Liver (tissue), 9 donors: Measurements from ENCODE around the gene LATS2. TPM values are rescaled to one million over a fixed set of nuclear protein-coding genes. Genes with fewer than 3 reads are reported as not detected.

Source experiments
- DNase-seq: peaks from one replicate; pipeline ENCODE4 v3.0.0-alpha.2; 2017; ENCODE audit warnings: low spot score
- H3K27ac ChIP-seq, 2 donors: one replicate each; pipeline ENCODE4 v1.7.0; 2013; ENCODE audit warnings: inconsistent platforms in 2 of 2, low read length in 2 of 2, control low read depth in 1 of 2, low read depth in 1 of 2, mild to moderate bottlenecking in 1 of 2
- H3K27me3 ChIP-seq, 4 donors: one replicate each; pipeline versions ENCODE4 v1.6.1 to v1.7.0; 2013; ENCODE audit warnings: low read length in 3 of 4, inconsistent platforms in 1 of 4, mild to moderate bottlenecking in 1 of 4, moderate library complexity in 1 of 4; ENCODE audit not compliant: control insufficient read depth in 4 of 4, insufficient read depth in 4 of 4
- H3K36me3 ChIP-seq, 4 donors: one replicate each; pipeline versions ENCODE4 v1.6.1 to v1.7.0; 2013; ENCODE audit warnings: low read length in 3 of 4, mild to moderate bottlenecking in 3 of 4, low read depth in 1 of 4, moderate library complexity in 1 of 4; ENCODE audit not compliant: control insufficient read depth in 4 of 4, insufficient read depth in 3 of 4
- H3K4me1 ChIP-seq, 4 donors: one replicate each; pipeline versions ENCODE4 v1.6.1 to v1.7.0; 2013; ENCODE audit warnings: low read length in 3 of 4, mild to moderate bottlenecking in 3 of 4, moderate library complexity in 1 of 4; ENCODE audit not compliant: control insufficient read depth in 4 of 4, insufficient read depth in 4 of 4
- H3K4me3 ChIP-seq, 3 donors: one replicate each; pipeline versions ENCODE4 v1.6.1 to v1.7.0; 2013; ENCODE audit warnings: low read length in 3 of 3, control low read depth in 1 of 3, low read depth in 1 of 3, mild to moderate bottlenecking in 1 of 3
- H3K9ac ChIP-seq, 2 donors: one replicate each; pipeline ENCODE4 v1.7.0; 2013; ENCODE audit warnings: low read length in 2 of 2, mild to moderate bottlenecking in 2 of 2, moderate library complexity in 2 of 2, control low read depth in 1 of 2, low read depth in 1 of 2
- H3K9me3 ChIP-seq, 4 donors: one replicate each; pipeline versions ENCODE4 v1.6.1 to v1.7.0; 2013; ENCODE audit warnings: low read length in 3 of 4; ENCODE audit not compliant: control insufficient read depth in 4 of 4
- ATF3 ChIP-seq: IDR thresholded peaks from 2 replicates; pipeline ENCODE4 v1.6.1; 2016; ENCODE audit warnings: antibody characterized with exemption
- EGR1 ChIP-seq, 2 donors: IDR thresholded peaks; 2 replicates each; pipeline ENCODE4 v1.6.1; 2016 to 2018; ENCODE audit warnings: antibody characterized with exemption in 2 of 2, low read depth in 2 of 2
- FOXA1 ChIP-seq: IDR thresholded peaks from 2 replicates; pipeline ENCODE4 v1.6.1; 2016; ENCODE audit warnings: antibody characterized with exemption
- FOXA2 ChIP-seq: IDR thresholded peaks from 2 replicates; pipeline ENCODE4 v1.6.1; 2016; ENCODE audit warnings: antibody characterized with exemption
- GABPA ChIP-seq, 2 donors: IDR thresholded peaks in 1 of 2; conservative IDR thresholded peaks in 1 of 2; 2 replicates each; pipeline ENCODE4 v1.6.1; 2016; ENCODE audit warnings: antibody characterized with exemption in 2 of 2, mild to moderate bottlenecking in 1 of 2, moderate library complexity in 1 of 2
- HNF4A ChIP-seq, 2 donors: conservative IDR thresholded peaks; 2 replicates each; pipeline ENCODE4 v1.6.1; 2016; ENCODE audit warnings: antibody characterized with exemption in 2 of 2, mild to moderate bottlenecking in 2 of 2
- HNF4G ChIP-seq: IDR thresholded peaks from 2 replicates; pipeline ENCODE4 v1.6.1; 2016; ENCODE audit warnings: antibody characterized with exemption
- JUND ChIP-seq, 2 donors: IDR thresholded peaks; 2 replicates each; pipeline ENCODE4 v1.6.1; 2016; ENCODE audit warnings: antibody characterized with exemption in 2 of 2
- MAX ChIP-seq: IDR thresholded peaks from 2 replicates; pipeline ENCODE4 v1.6.1; 2016; ENCODE audit warnings: antibody characterized with exemption
- NR2F2 ChIP-seq: IDR thresholded peaks from 2 replicates; pipeline ENCODE4 v1.6.1; 2016; ENCODE audit warnings: antibody characterized with exemption
- RAD21 ChIP-seq, 2 donors: IDR thresholded peaks; 2 replicates each; pipeline ENCODE4 v1.6.1; 2016; ENCODE audit warnings: antibody characterized with exemption in 2 of 2, mild to moderate bottlenecking in 2 of 2
- RXRA ChIP-seq, 2 donors: IDR thresholded peaks; 2 replicates each; pipeline ENCODE4 v1.6.1; 2017 to 2018; ENCODE audit warnings: antibody characterized with exemption in 2 of 2, mild to moderate bottlenecking in 1 of 2
- SP1 ChIP-seq: IDR thresholded peaks from 2 replicates; pipeline ENCODE4 v1.6.1; 2018; ENCODE audit warnings: antibody characterized with exemption, mild to moderate bottlenecking
- TAF1 ChIP-seq: conservative IDR thresholded peaks from 2 replicates; pipeline ENCODE4 v1.6.1; 2016; ENCODE audit warnings: antibody characterized with exemption, mild to moderate bottlenecking
- YY1 ChIP-seq: IDR thresholded peaks from 2 replicates; pipeline ENCODE4 v1.6.1; 2016; ENCODE audit warnings: antibody characterized with exemption, mild to moderate bottlenecking
- ZBTB33 ChIP-seq: IDR thresholded peaks from 2 replicates; pipeline ENCODE4 v1.6.1; 2016; ENCODE audit warnings: antibody characterized with exemption
- WGBS: extraction: QIAGEN DNeasy Blood & Tissue Kit; methylation state at CpG from one replicate; pipeline ENCODE4 v1.1.7; 2013; 5-methylcytosine and 5-hydroxymethylcytosine counted together
- polyA plus RNA-seq, 2 donors: library from polyadenylated mRNA; stranded (reverse) in 1 of 2; unstranded in 1 of 2; fragments of 200-250 nt in 1 of 2; fragments of >200 nt in 1 of 2; fragmentation: Nextera tagmentation in 1 of 2; extraction: Ambion mirVana in 1 of 2; gene quantifications; one replicate each; pipeline versions ENCODE4 v1.2.1 to v1.2.3, GENCODE V29; 2013 to 2015
- total RNA-seq, 2 donors: library from RNA; depleted of rRNA; stranded (reverse); fragments of >200 nt; gene quantifications; one replicate each; pipeline ENCODE4 v1.2.3, GENCODE V29; 2014
- TF ChIP-seq, protein P1 (sequence below): fragments of 150-350 bp; IDR thresholded peaks from 2 replicates; pipeline ENCODE4 v1.5.1; 2017; ENCODE audit warnings: improper control_type of control experiment, low read depth, low read length; ENCODE audit not compliant: missing input control
- TF ChIP-seq, protein P2 (sequence below): IDR thresholded peaks from 2 replicates; pipeline ENCODE4 v1.6.1; 2016; ENCODE audit warnings: antibody characterized with exemption, mild to moderate bottlenecking
- donor health status: healthy.
- donor health status: healthy.
- donor health status: healthy.
- donor health status: healthy.
- donor health status: healthy.

The LATS2 gene
- total and polyA plus RNA-seq, 4 donors: 1.6 to 7.0 (median 4.4) TPM

DNA sequence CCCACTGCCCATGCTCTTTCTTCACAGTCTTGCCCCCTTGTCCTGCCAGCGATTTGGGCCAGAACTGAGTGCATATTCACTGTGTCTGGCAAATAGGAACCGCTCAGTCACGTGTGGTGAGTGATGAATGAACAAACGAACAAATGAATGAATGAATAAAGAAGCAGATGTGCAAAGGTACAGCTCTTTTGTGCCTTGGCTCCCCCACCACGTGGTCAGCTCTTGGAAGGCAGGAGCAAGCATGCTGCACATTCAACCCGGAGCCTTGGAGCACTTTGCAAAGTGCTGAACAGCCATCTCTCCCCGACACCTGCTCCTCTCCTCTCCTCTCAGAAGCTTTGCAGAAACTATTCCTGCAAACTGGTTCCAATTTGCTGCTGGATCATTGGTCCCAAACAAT is 52.4 kb downstream of the LATS2 start (continued):
- TF ChIP-seq ZBTB33 (no peak), GABPA (IDR thresholded peaks at IDR 0.05 in 1 of 2, conservative IDR thresholded peaks at IDR 0.05 in 1 of 2) (no peak)

GRCh38 chr13:21008026-21008425 is 53.4 kb downstream of the LATS2 start:
- WGBS: 97% methylated on average over 11 of the region's 11 CpGs
- H3K4me1 ChIP-seq: peaks cover 2 to 11% (median 6%) of the 10 kb centered on the region in 4 donors
- no peak for TF ChIP-seq FOXA2
- no peak for TF ChIP-seq NR2F2
- TF ChIP-seq GABPA (IDR thresholded peaks at IDR 0.05 in 1 of 2, conservative IDR thresholded peaks at IDR 0.05 in 1 of 2): no peak

GRCh38 chr13:21006141-21007005 is 55.0 kb downstream of the LATS2 start:
- Histone ChIP-seq H3K4me1 (peaks cover 0 to 7% (median 3%) of the 10 kb centered on the region in 4 donors), H3K9me3 (no peaks in the 10 kb centered on the region), H3K27ac (no peak overlapping the region), H3K36me3 (no peaks in the 10 kb centered on the region), H3K27me3 (no peaks in the 10 kb centered on the region), H3K4me3 (no peak overlapping the region), H3K9ac (no peak overlapping the region)
- TF ChIP-seq TAF1: no peak
- no peak for TF ChIP-seq ZBTB33
- no peak for TF ChIP-seq FOXA2
- no peak for TF ChIP-seq RAD21 (IDR thresholded peaks at IDR 0.05)
- no peak for TF ChIP-seq NR2F2
- TF ChIP-seq GABPA (IDR thresholded peaks at IDR 0.05 in 1 of 2, conservative IDR thresholded peaks at IDR 0.05 in 1 of 2): no peak
- TF ChIP-seq, protein P1, sequence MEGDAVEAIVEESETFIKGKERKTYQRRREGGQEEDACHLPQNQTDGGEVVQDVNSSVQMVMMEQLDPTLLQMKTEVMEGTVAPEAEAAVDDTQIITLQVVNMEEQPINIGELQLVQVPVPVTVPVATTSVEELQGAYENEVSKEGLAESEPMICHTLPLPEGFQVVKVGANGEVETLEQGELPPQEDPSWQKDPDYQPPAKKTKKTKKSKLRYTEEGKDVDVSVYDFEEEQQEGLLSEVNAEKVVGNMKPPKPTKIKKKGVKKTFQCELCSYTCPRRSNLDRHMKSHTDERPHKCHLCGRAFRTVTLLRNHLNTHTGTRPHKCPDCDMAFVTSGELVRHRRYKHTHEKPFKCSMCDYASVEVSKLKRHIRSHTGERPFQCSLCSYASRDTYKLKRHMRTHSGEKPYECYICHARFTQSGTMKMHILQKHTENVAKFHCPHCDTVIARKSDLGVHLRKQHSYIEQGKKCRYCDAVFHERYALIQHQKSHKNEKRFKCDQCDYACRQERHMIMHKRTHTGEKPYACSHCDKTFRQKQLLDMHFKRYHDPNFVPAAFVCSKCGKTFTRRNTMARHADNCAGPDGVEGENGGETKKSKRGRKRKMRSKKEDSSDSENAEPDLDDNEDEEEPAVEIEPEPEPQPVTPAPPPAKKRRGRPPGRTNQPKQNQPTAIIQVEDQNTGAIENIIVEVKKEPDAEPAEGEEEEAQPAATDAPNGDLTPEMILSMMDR: no peak
- TF ChIP-seq MAX: no peak
- no peak for TF ChIP-seq JUND (IDR thresholded peaks at IDR 0.05)
- no peak for TF ChIP-seq YY1
- no peak for TF ChIP-seq FOXA1
- no peak for TF ChIP-seq SP1
- no peak for TF ChIP-seq ATF3
- TF ChIP-seq HNF4G: no peak
- TF ChIP-seq EGR1 (IDR thresholded peaks at IDR 0.05; ENCODE audit: low read depth in 2 of 2): no peak
- TF ChIP-seq HNF4A (conservative IDR thresholded peaks at IDR 0.05): no peak
- no peak for TF ChIP-seq RXRA (IDR thresholded peaks at IDR 0.05)
- TF ChIP-seq, protein P2, sequence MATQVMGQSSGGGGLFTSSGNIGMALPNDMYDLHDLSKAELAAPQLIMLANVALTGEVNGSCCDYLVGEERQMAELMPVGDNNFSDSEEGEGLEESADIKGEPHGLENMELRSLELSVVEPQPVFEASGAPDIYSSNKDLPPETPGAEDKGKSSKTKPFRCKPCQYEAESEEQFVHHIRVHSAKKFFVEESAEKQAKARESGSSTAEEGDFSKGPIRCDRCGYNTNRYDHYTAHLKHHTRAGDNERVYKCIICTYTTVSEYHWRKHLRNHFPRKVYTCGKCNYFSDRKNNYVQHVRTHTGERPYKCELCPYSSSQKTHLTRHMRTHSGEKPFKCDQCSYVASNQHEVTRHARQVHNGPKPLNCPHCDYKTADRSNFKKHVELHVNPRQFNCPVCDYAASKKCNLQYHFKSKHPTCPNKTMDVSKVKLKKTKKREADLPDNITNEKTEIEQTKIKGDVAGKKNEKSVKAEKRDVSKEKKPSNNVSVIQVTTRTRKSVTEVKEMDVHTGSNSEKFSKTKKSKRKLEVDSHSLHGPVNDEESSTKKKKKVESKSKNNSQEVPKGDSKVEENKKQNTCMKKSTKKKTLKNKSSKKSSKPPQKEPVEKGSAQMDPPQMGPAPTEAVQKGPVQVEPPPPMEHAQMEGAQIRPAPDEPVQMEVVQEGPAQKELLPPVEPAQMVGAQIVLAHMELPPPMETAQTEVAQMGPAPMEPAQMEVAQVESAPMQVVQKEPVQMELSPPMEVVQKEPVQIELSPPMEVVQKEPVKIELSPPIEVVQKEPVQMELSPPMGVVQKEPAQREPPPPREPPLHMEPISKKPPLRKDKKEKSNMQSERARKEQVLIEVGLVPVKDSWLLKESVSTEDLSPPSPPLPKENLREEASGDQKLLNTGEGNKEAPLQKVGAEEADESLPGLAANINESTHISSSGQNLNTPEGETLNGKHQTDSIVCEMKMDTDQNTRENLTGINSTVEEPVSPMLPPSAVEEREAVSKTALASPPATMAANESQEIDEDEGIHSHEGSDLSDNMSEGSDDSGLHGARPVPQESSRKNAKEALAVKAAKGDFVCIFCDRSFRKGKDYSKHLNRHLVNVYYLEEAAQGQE: no peak
- no peak for DNase-seq
- 86% methylated on average over 11 of the region's 11 CpGs for WGBS

More at GRCh38 chr13:21008026-21008425, 53.4 kb downstream of the LATS2 start:
- Histone ChIP-seq H3K4me3 (no peak overlapping the region), H3K27me3 (no peaks in the 10 kb centered on the region), H3K27ac (no peak overlapping the region), H3K9ac (no peak overlapping the region), H3K36me3 (no peaks in the 10 kb centered on the region), H3K9me3 (no peaks in the 10 kb centered on the region)
- no peak for DNase-seq
